A673 (cell line): ENCODE measurements around the gene GRB10. TPM values are rescaled to one million over a fixed set of nuclear protein-coding genes. Genes with fewer than 3 reads are reported as not detected.

Source experiments
- BruUV-seq: library from RNA; stranded (reverse); fragments of 400-500 nt; replicated peaks from 2 replicates; lab custom pipeline; 2021; lab: Mats Ljungman, UMichigan
- CTCF ChIA-PET: fragments of 300-600 bp; sonication (Branson Sonifier 250); formaldehyde crosslinking; loops from one replicate; lab custom pipeline; 2022; ENCODE audit warnings: antibody characterized with exemption; lab: Charles Lee
- POLR2A ChIA-PET: fragments of 300-600 bp; sonication (Branson Sonifier 250); formaldehyde crosslinking; loops from one replicate; lab custom pipeline; 2022; ENCODE audit warnings: antibody characterized with exemption; ENCODE audit not compliant: low non-redundant PET; lab: Charles Lee
- DNase-seq: peaks from one replicate; pipeline ENCODE4 v3.0.0-alpha.2; 2015; ENCODE audit warnings: low spot score
- H3K27ac ChIP-seq: fragments of 200-600 bp; sonication (generic); 2 replicates; pipeline ENCODE4 v1.5.1; 2016; ENCODE audit warnings: mixed run types, low read depth, mild to moderate bottlenecking, mixed read lengths, antibody characterized with exemption, low read length; ENCODE audit not compliant: poor library complexity, severe bottlenecking
- H3K27me3 ChIP-seq: fragments of 200-600 bp; sonication (generic); replicated peaks from 2 replicates; pipeline ENCODE4 v1.6.1; 2017; ENCODE audit warnings: mixed run types, low read depth, mild to moderate bottlenecking, mixed read lengths, antibody characterized with exemption, low read length; ENCODE audit not compliant: insufficient read depth, poor library complexity
- H3K36me3 ChIP-seq: fragments of 200-600 bp; sonication (generic); 2 replicates; pipeline ENCODE4 v1.6.1; 2016; ENCODE audit warnings: mixed run types, mild to moderate bottlenecking, mixed read lengths, antibody characterized with exemption, low read length; ENCODE audit not compliant: insufficient read depth, poor library complexity, severe bottlenecking
- H3K4me1 ChIP-seq: fragments of 200-600 bp; sonication (generic); 2 replicates; pipeline ENCODE4 v1.6.1; 2017; ENCODE audit warnings: mixed run types, mild to moderate bottlenecking, mixed read lengths, antibody characterized with exemption, low read length; ENCODE audit not compliant: insufficient read depth, poor library complexity, severe bottlenecking
- H3K4me3 ChIP-seq: fragments of 200-600 bp; sonication (generic); 2 replicates; pipeline ENCODE4 v1.5.1; 2016; ENCODE audit warnings: low read depth, mixed run types, mild to moderate bottlenecking, mixed read lengths, low read length; ENCODE audit not compliant: poor library complexity, severe bottlenecking
- H3K9me3 ChIP-seq: fragments of 200-600 bp; sonication (generic); 2 replicates; pipeline ENCODE4 v1.6.1; 2016; ENCODE audit warnings: mixed run types, low read depth, mild to moderate bottlenecking, mixed read lengths, antibody characterized with exemption, low read length; ENCODE audit not compliant: poor library complexity, severe bottlenecking
- CTCF ChIP-seq: fragments of 300-800, 200-600 bp; sonication (generic); conservative IDR thresholded peaks from 2 replicates; pipeline ENCODE4 v1.5.1; 2017; ENCODE audit warnings: low read depth, mild to moderate bottlenecking, antibody characterized with exemption, low read length, moderate library complexity, mixed read lengths
- EZH2 ChIP-seq: fragments of 200-600 bp; sonication (generic); IDR thresholded peaks from 2 replicates; pipeline ENCODE4 v1.6.1; 2017; ENCODE audit warnings: borderline replicate concordance, low read depth, mild to moderate bottlenecking, mixed read lengths, antibody characterized with exemption, low read length; ENCODE audit not compliant: poor library complexity, severe bottlenecking
- intact Hi-C: fragments of 100-400 bp; cut with micrococcal nuclease; formaldehyde crosslinking; loops from one replicate; pipeline ENCODE4 v1.10.0; 2022; ENCODE audit not compliant: unreplicated experiment
- total RNA-seq: library from RNA; stranded (reverse); gene quantifications from 2 replicates; pipeline ENCODE4 v1.2.3, GENCODE V29; 2021

Gene GRB10
- total RNA-seq, 1 experiment from 2014 or later = 0.41 TPM

GRCh38 chr7:50655020-50655419 lies 127.7 kb downstream of the GRB10 start:
- no peak for TF ChIP-seq EZH2
- Histone ChIP-seq H3K4me1 (no peaks in the 10 kb centered on the region), H3K9me3 (no peaks in the 10 kb centered on the region), H3K27ac (no peak overlapping the region), H3K27me3 (peaks cover 21% of the 10 kb centered on the region), H3K4me3 (no peak overlapping the region), H3K36me3 (no peaks in the 10 kb centered on the region)
- ChIA-PET CTCF (no interaction called here), POLR2A (no interaction called here)
- intact Hi-C loops = no loop called here
- BruUV-seq = no TSS peak
- DNase-seq = no peak

- Histone ChIP-seq H3K36me3 (no peaks in the 10 kb centered on the region), H3K4me3 (no peak overlapping the region), H3K4me1 (no peaks in the 10 kb centered on the region), H3K9me3 (no peaks in the 10 kb centered on the region), H3K27me3 (peaks cover 21% of the 10 kb centered on the region), H3K27ac (no peak overlapping the region)
- intact Hi-C loops = no loop called here
- TF ChIP-seq EZH2 = no peak
- no peak for TF ChIP-seq CTCF
- ChIA-PET POLR2A (no interaction called here), CTCF (no interaction called here)
- DNase-seq = no peak
- no TSS peak for BruUV-seq
Observed at GRCh38 chr7:50653981-50654425, 128.7 kb downstream of the GRB10 start.

- POLR2A ChIA-PET = no interaction called here
- Histone ChIP-seq H3K4me1 (no peaks in the 10 kb centered on the region), H3K27ac (no peak overlapping the region), H3K4me3 (no peak overlapping the region), H3K9me3 (no peaks in the 10 kb centered on the region), H3K27me3 (peaks cover 21% of the 10 kb centered on the region), H3K36me3 (no peaks in the 10 kb centered on the region)
- no peak for DNase-seq
- intact Hi-C loops = no loop called here
- BruUV-seq = no TSS peak
- TF ChIP-seq EZH2 (no peak), CTCF (no peak)
- CTCF ChIA-PET = no interaction called here
Observed at GRCh38 chr7:50653126-50653864, 129.4 kb downstream of the GRB10 start.
